Measurements from ENCODE around the gene DDX25. TPM values are rescaled to one million over a fixed set of nuclear protein-coding genes. Genes with fewer than 3 reads are reported as not detected.

DDX25 gene
- total RNA-seq, 1 experiment from 2014 or later: 0.26 TPM

GRCh38 chr11:125931668-125932067 is 27.4 kb downstream of the DDX25 start:
- H3K27ac ChIP-seq: no peak overlapping the region
- TF ChIP-seq EZH2 (IDR thresholded peaks at IDR 0.05; ENCODE audit: low read depth): no peak
- no peak for TF ChIP-seq CTCF (conservative IDR thresholded peaks at IDR 0.05)
- H3K36me3 ChIP-seq (ENCODE audit: low read depth): no peaks in the 10 kb centered on the region
- intact Hi-C loops (cut with micrococcal nuclease; ENCODE audit: unreplicated experiment): no loop called here
- BruUV-seq (replicated peaks): no TSS peak
- ChIA-PET POLR2A (ENCODE audit: unreplicated experiment) (no interaction called here), CTCF (no interaction called here)
- peaks cover 9% of the 10 kb centered on the region; the same call in 1 of the 2 replicates for H3K27me3 ChIP-seq (ENCODE audit: insufficient read depth, low read depth)
- H3F3A ChIP-seq (ENCODE audit: insufficient read depth, low read depth): no peaks in the 10 kb centered on the region
- no peak overlapping the region for H3K4me3 ChIP-seq
- no peaks in the 10 kb centered on the region for H4K20me1 ChIP-seq (ENCODE audit: insufficient read depth)
- no peaks in the 10 kb centered on the region for H3K9me3 ChIP-seq (ENCODE audit: insufficient read depth, low read depth)
- no peaks in the 10 kb centered on the region for H3K79me2 ChIP-seq (ENCODE audit: low read depth)
- no peaks in the 10 kb centered on the region for H3K4me1 ChIP-seq (replicated peaks; ENCODE audit: insufficient read depth)
- H3K9me2 ChIP-seq (ENCODE audit: insufficient read depth): no peaks in the 10 kb centered on the region
- no peak for DNase-seq
- H3K4me2 ChIP-seq: no peak overlapping the region
- H2AFZ ChIP-seq: no peak overlapping the region

GRCh38 chr11:125932301-125932700 is 28.0 kb downstream of the DDX25 start:
- Histone ChIP-seq H3K4me3 (no peak overlapping the region), H3K4me2 (no peak overlapping the region), H2AFZ (no peak overlapping the region), H3F3A (ENCODE audit: insufficient read depth, low read depth) (no peaks in the 10 kb centered on the region), H3K79me2 (ENCODE audit: low read depth) (no peaks in the 10 kb centered on the region), H3K27ac (no peak overlapping the region), H3K9me2 (ENCODE audit: insufficient read depth) (no peaks in the 10 kb centered on the region), H3K4me1 (replicated peaks; ENCODE audit: insufficient read depth) (no peaks in the 10 kb centered on the region), H3K9me3 (ENCODE audit: insufficient read depth, low read depth) (no peaks in the 10 kb centered on the region), H3K36me3 (ENCODE audit: low read depth) (no peaks in the 10 kb centered on the region), H4K20me1 (ENCODE audit: insufficient read depth) (no peaks in the 10 kb centered on the region), H3K27me3 (ENCODE audit: insufficient read depth, low read depth) (peaks cover 9% of the 10 kb centered on the region; the same call in 1 of the 2 replicates)
- TF ChIP-seq EZH2 (IDR thresholded peaks at IDR 0.05; ENCODE audit: low read depth) (no peak), CTCF (conservative IDR thresholded peaks at IDR 0.05) (no peak)
- POLR2A ChIA-PET (ENCODE audit: unreplicated experiment): no interaction called here
- no peak for DNase-seq
- CTCF ChIA-PET: no interaction called here
- intact Hi-C loops (cut with micrococcal nuclease; ENCODE audit: unreplicated experiment): no loop called here
- BruUV-seq (replicated peaks): no TSS peak

- ChIA-PET POLR2A (ENCODE audit: unreplicated experiment) (no interaction called here), CTCF (interaction anchor here (0.6 kb wide), 1 partner anchor 268 kb away, joined by 3 read pairs; no protein-coding TSS in a partner anchor)
- Histone ChIP-seq H3K4me1 (replicated peaks; ENCODE audit: insufficient read depth) (no peaks in the 10 kb centered on the region), H3K9me3 (ENCODE audit: insufficient read depth, low read depth) (no peaks in the 10 kb centered on the region), H4K20me1 (ENCODE audit: insufficient read depth) (no peaks in the 10 kb centered on the region), H3K9me2 (ENCODE audit: insufficient read depth) (no peaks in the 10 kb centered on the region), H3K27me3 (ENCODE audit: insufficient read depth, low read depth) (peaks cover 9% of the 10 kb centered on the region; the same call in 1 of the 2 replicates), H2AFZ (no peak overlapping the region), H3K4me3 (no peak overlapping the region), H3K27ac (no peak overlapping the region), H3F3A (ENCODE audit: insufficient read depth, low read depth) (no peaks in the 10 kb centered on the region), H3K36me3 (ENCODE audit: low read depth) (no peaks in the 10 kb centered on the region), H3K79me2 (ENCODE audit: low read depth) (no peaks in the 10 kb centered on the region), H3K4me2 (no peak overlapping the region)
- BruUV-seq (replicated peaks): no TSS peak
- intact Hi-C loops (cut with micrococcal nuclease; ENCODE audit: unreplicated experiment): no loop called here
- TF ChIP-seq CTCF (conservative IDR thresholded peaks at IDR 0.05): no peak
- no peak for TF ChIP-seq EZH2 (IDR thresholded peaks at IDR 0.05; ENCODE audit: low read depth)
- DNase-seq: no peak
Measured at GRCh38 chr11:125933030-125933813, 28.9 kb downstream of the DDX25 start.

Measured in PC-9 (cell line).